GM12892 (cell line): Measurements from ENCODE around the gene KIF16B.

Experiments used
- POLR2AphosphoS5 ChIP-seq: IDR thresholded peaks from 2 replicates; pipeline ENCODE4 v1.6.1; 2011; ENCODE audit warnings: low read depth, low read length, control low read depth
- TAF1 ChIP-seq: IDR thresholded peaks from 2 replicates; pipeline ENCODE4 v1.6.1; 2011; ENCODE audit warnings: low read depth, mild to moderate bottlenecking, control low read depth, low read length, borderline replicate concordance

DNA sequence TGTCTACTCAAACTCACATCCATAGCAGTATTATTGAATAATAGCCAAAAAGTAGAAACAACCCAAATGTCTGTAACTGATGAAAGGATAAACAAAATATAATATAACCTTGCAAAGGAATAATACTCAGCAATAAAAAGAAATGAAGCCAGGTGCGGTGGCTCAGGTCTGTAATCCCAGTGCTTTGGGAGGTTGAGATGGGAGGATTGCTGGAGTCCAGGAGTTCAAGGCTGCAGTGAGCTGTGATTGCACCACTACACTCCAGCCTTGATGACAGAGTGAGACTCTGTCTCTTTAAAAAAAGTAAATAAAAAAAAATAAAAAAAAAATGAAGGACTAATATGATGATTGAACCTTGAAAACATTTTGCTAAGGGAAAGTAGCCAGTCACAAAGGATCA, 22.1 kb upstream of the KIF16B start:
- TF ChIP-seq TAF1 = no peak
- no peak for TF ChIP-seq POLR2AphosphoS5
